Measurements from ENCODE around the gene CPXM2.

GRCh38 chr10:123778719-123779517 lies 112.7 kb downstream of the CPXM2 start:
- TF ChIP-seq MAX (IDR thresholded peaks at IDR 0.05) (no peak), SP1 (IDR thresholded peaks at IDR 0.05; ENCODE audit: low read depth) (no peak), CTCF (IDR thresholded peaks at IDR 0.05 in 2 of 3, conservative IDR thresholded peaks at IDR 0.05 in 1 of 3; ENCODE audit: borderline replicate concordance in 1 of 3, insufficient read depth in 1 of 3, low read depth in 2 of 3, low read length in 2 of 3) (no peak), ZBTB33 (IDR thresholded peaks at IDR 0.05; ENCODE audit: extremely low read depth, insufficient replicate concordance, low read length) (no peak), EZH2phosphoT487 (IDR thresholded peaks at IDR 0.05; ENCODE audit: borderline replicate concordance) (no peak), RAD21 (IDR thresholded peaks at IDR 0.05; ENCODE audit: low read depth) (no peak), REST (IDR thresholded peaks at IDR 0.05; ENCODE audit: low read depth) (no peak), POLR2A (IDR thresholded peaks at IDR 0.05; ENCODE audit: borderline replicate concordance, extremely low read depth, insufficient read depth, insufficient read length) (no peak)

All from HCT116 (cell line).